ENCODE results near the gene GAS7. TPM values are rescaled to one million over a fixed set of nuclear protein-coding genes. Genes with fewer than 3 reads are reported as not detected.

GAS7 gene
- total RNA-seq, 1 donor from 2014 or later, result 2.0 TPM

GRCh38 chr17:10196941-10197340 lies 1.5 kb downstream of the GAS7 start:
- Mint-ChIP-seq H3K27me3 (ENCODE audit: unreplicated experiment) (peaks cover 11% of the 10 kb centered on the region), H3K9me3 (ENCODE audit: unreplicated experiment) (peaks cover 16% of the 10 kb centered on the region), H3K27ac (ENCODE audit: unreplicated experiment) (no peak overlapping the region), H3K36me3 (ENCODE audit: unreplicated experiment) (peaks cover 34% of the 10 kb centered on the region), H3K4me3 (ENCODE audit: unreplicated experiment) (peak overlapping the region; percentile 16), H3K4me1 (ENCODE audit: low read depth, unreplicated experiment) (peaks cover 2% of the 10 kb centered on the region)
- TF ChIP-seq CTCF (IDR thresholded peaks at IDR 0.05; ENCODE audit: partially characterized antibody, unreplicated experiment), result no peak
- no peak for DNase-seq

- Mint-ChIP-seq H3K9me3 (ENCODE audit: unreplicated experiment) (peaks cover 16% of the 10 kb centered on the region), H3K4me3 (ENCODE audit: unreplicated experiment) (peak overlapping the region; percentile 14)
Measured at GRCh38 chr17:10196384-10196895, 2.0 kb downstream of the GAS7 start.

GRCh38 chr17:10195090-10195805 lies 3.2 kb downstream of the GAS7 start:
- peaks cover 2% of the 10 kb centered on the region for H3K4me1 Mint-ChIP-seq (ENCODE audit: low read depth, unreplicated experiment)
- peaks cover 11% of the 10 kb centered on the region for H3K27me3 Mint-ChIP-seq (ENCODE audit: unreplicated experiment)
- no peak for DNase-seq
- peaks cover 34% of the 10 kb centered on the region for H3K36me3 Mint-ChIP-seq (ENCODE audit: unreplicated experiment)
- TF ChIP-seq CTCF (IDR thresholded peaks at IDR 0.05; ENCODE audit: partially characterized antibody, unreplicated experiment), result no peak
- H3K9me3 Mint-ChIP-seq (ENCODE audit: unreplicated experiment), result peaks cover 16% of the 10 kb centered on the region
- no peak overlapping the region for H3K4me3 Mint-ChIP-seq (ENCODE audit: unreplicated experiment)
- no peak overlapping the region for H3K27ac Mint-ChIP-seq (ENCODE audit: unreplicated experiment)

More at GRCh38 chr17:10196384-10196895, 2.0 kb downstream of the GAS7 start:
- H3K4me1 Mint-ChIP-seq (ENCODE audit: low read depth, unreplicated experiment), result peaks cover 2% of the 10 kb centered on the region
- H3K36me3 Mint-ChIP-seq (ENCODE audit: unreplicated experiment), result peaks cover 34% of the 10 kb centered on the region
- DNase-seq, result no peak
- H3K27ac Mint-ChIP-seq (ENCODE audit: unreplicated experiment), result no peak overlapping the region
- TF ChIP-seq CTCF (IDR thresholded peaks at IDR 0.05; ENCODE audit: partially characterized antibody, unreplicated experiment), result no peak
- H3K27me3 Mint-ChIP-seq (ENCODE audit: unreplicated experiment), result peaks cover 11% of the 10 kb centered on the region

- Mint-ChIP-seq H3K4me3 (ENCODE audit: unreplicated experiment) (no peak overlapping the region), H3K27me3 (ENCODE audit: unreplicated experiment) (peaks cover 9% of the 10 kb centered on the region), H3K36me3 (ENCODE audit: unreplicated experiment) (peaks cover 34% of the 10 kb centered on the region), H3K27ac (ENCODE audit: unreplicated experiment) (no peak overlapping the region), H3K9me3 (ENCODE audit: unreplicated experiment) (peaks cover 14% of the 10 kb centered on the region), H3K4me1 (ENCODE audit: low read depth, unreplicated experiment) (no peaks in the 10 kb centered on the region)
- DNase-seq, result no peak
- TF ChIP-seq CTCF (IDR thresholded peaks at IDR 0.05; ENCODE audit: partially characterized antibody, unreplicated experiment), result no peak
Measured at GRCh38 chr17:10193632-10194031, 4.8 kb downstream of the GAS7 start.

GRCh38 chr17:10192972-10193371 lies 5.4 kb downstream of the GAS7 start:
- Mint-ChIP-seq H3K36me3 (ENCODE audit: unreplicated experiment) (peaks cover 34% of the 10 kb centered on the region), H3K9me3 (ENCODE audit: unreplicated experiment) (peaks cover 14% of the 10 kb centered on the region), H3K4me3 (ENCODE audit: unreplicated experiment) (no peak overlapping the region), H3K4me1 (ENCODE audit: low read depth, unreplicated experiment) (no peaks in the 10 kb centered on the region), H3K27me3 (ENCODE audit: unreplicated experiment) (peaks cover 9% of the 10 kb centered on the region), H3K27ac (ENCODE audit: unreplicated experiment) (no peak overlapping the region)
- no peak for TF ChIP-seq CTCF (IDR thresholded peaks at IDR 0.05; ENCODE audit: partially characterized antibody, unreplicated experiment)
- DNase-seq, result no peak

All from glutamatergic neuron (in vitro differentiated cells).